H1 (cell line): ENCODE results near the gene SH3D19. TPM values are rescaled to one million over a fixed set of nuclear protein-coding genes. Genes with fewer than 3 reads are reported as not detected.

Experiments
- BCL11A ChIP-seq, 2 experiments: IDR thresholded peaks; one replicate each; pipeline ENCODE4 v1.6.1; 2011; ENCODE audit warnings: low read depth in 2 of 2, low read length in 2 of 2, mild to moderate bottlenecking in 2 of 2
- CBX5 ChIP-seq: fragments of 300-800, 300-1000 bp; sonication (generic); IDR thresholded peaks from 2 replicates; pipeline ENCODE4 v1.7.1; 2016; ENCODE audit warnings: antibody characterized with exemption, low read length, low read depth
- CHD7 ChIP-seq: fragments of 300-600 bp; sonication (generic); IDR thresholded peaks from 2 replicates; pipeline ENCODE4 v1.7.1; 2012; ENCODE audit warnings: low read length, moderate library complexity, mild to moderate bottlenecking, inconsistent platforms; ENCODE audit not compliant: insufficient replicate concordance
- FOSL1 ChIP-seq: IDR thresholded peaks from 2 replicates; pipeline ENCODE4 v1.6.1; 2011; ENCODE audit warnings: mild to moderate bottlenecking, low read depth, low read length, moderate library complexity; ENCODE audit not compliant: insufficient read depth
- KDM1A ChIP-seq: fragments of 200-600, 300-600 bp; sonication (generic); IDR thresholded peaks from 2 replicates; pipeline ENCODE4 v1.7.1; 2016; ENCODE audit warnings: mild to moderate bottlenecking, low read length, borderline replicate concordance
- NANOG ChIP-seq: IDR thresholded peaks from 2 replicates; pipeline ENCODE4 v1.6.1; 2011; ENCODE audit warnings: low read length, low read depth, mild to moderate bottlenecking, inconsistent platforms; ENCODE audit not compliant: insufficient read depth, poor library complexity, severe bottlenecking
- PHF8 ChIP-seq: fragments of 200-600 bp; sonication (generic); conservative IDR thresholded peaks from 2 replicates; pipeline ENCODE4 v1.7.1; 2012; ENCODE audit warnings: low read depth, mild to moderate bottlenecking, inconsistent platforms, low read length, moderate library complexity
- TEAD4 ChIP-seq: IDR thresholded peaks from 2 replicates; pipeline ENCODE4 v1.6.1; 2012; ENCODE audit warnings: low read depth, low read length, inconsistent platforms, mixed read lengths
- polyA plus RNA-seq, 7 experiments: library from polyadenylated mRNA; depleted of rRNA in 3 of 7; stranded (reverse) in 5 of 7; unstranded in 2 of 7; fragments of >200 nt in 5 of 7; fragments of 200-250 nt in 2 of 7; gene quantifications; 1 replicate in 5 of 7; 2 replicates in 1 of 7; 4 replicates in 1 of 7; pipeline versions ENCODE4 v1.2.1 to v1.2.3, GENCODE V29; 2011 to 2013; ENCODE audit warnings: missing spikeins in 2 of 7, mixed read lengths in 2 of 7
- total RNA-seq: library from RNA; stranded (reverse); fragmentation: NEBNext Ultra II Directional; extraction: Animal tissue kit (Norgen Biotek cat#: 25700); gene quantifications from 2 replicates; pipeline ENCODE4 v1.2.1, GENCODE V29; 2021
- TF ChIP-seq, protein P1 (sequence below): IDR thresholded peaks from 2 replicates; pipeline ENCODE4 v1.6.1; 2011; ENCODE audit warnings: low read length, improper control_type of control experiment

SH3D19 gene
- total and polyA plus RNA-seq, 2 of the 8 experiments (the other 6 are each of a cell fraction or from before 2014, with no cell fraction given) = 11.7 to 51.3 TPM

GRCh38 chr4:151091047-151091446 is 234.4 kb downstream of the SH3D19 start (continued):
- no peak for TF ChIP-seq CHD7
- TF ChIP-seq BCL11A (IDR thresholded peaks at IDR 0.05; ENCODE audit: low read depth in 2 of 2, low read length in 2 of 2) = no peak
- TF ChIP-seq KDM1A = no peak
- no peak for TF ChIP-seq NANOG
- TF ChIP-seq TEAD4 = no peak
- TF ChIP-seq PHF8 = no peak
- TF ChIP-seq CBX5 = no peak
- no peak for TF ChIP-seq FOSL1
- TF ChIP-seq, protein P1, sequence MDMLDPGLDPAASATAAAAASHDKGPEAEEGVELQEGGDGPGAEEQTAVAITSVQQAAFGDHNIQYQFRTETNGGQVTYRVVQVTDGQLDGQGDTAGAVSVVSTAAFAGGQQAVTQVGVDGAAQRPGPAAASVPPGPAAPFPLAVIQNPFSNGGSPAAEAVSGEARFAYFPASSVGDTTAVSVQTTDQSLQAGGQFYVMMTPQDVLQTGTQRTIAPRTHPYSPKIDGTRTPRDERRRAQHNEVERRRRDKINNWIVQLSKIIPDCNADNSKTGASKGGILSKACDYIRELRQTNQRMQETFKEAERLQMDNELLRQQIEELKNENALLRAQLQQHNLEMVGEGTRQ = no peak
